ENCODE measurements around the gene PIAS2.
"Not testable (repeated sequence)": the region's sequence is repeated elsewhere in the genome, so short reads cannot be mapped to it uniquely, and the experiment has no call there.

Gene PIAS2

DNA sequence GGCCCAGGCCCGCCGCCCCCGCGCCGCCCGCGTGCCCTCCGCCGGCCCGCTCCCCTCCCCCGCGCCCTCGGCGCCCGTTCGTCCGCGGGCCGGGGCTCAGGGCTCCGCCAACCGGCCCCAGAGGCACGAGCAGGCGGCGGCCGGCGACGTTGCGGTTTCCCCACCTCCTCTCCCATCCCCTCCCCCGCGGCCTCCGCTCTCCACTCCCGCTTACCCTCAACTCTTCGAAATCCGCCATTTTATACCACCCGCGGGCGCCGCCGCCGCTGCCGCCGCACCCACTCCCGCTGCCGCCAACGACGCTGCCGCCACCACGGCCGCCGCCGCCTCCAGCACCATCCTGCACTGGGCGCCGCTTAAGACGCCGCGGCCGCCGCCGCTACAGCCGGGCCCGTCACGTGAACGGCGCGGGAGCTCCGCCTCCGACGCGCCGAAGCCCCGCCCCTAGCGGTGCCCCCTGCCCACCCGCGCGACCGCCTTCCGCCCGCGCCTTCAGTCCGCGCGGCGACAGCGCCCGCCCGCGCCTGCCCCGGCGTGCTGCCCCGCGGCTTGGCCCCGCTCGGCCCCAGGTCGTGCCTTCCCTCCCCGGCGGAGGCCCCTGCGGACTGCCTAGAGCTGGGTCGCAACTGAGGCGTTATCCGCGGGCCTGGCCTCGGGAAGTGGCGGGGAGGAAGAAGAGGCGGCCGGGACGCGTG, at the start of gene PIAS2, which contains the start of gene KATNAL2:
PIAS2 (minus strand) TSS at position 400 of the 695 bp plus-strand sequence; CDS start at position 238, 162 bp downstream.
KATNAL2 (plus strand) TSS at position 495 of the 695 bp plus-strand sequence. CDS start 29,271 bp downstream, outside the sequence.
- peak; percentile 80 for DNase-seq

GRCh38 chr18:46966266-46966665, 49.0 kb upstream of the PIAS2 start:
- DNase-seq: not testable (repeated sequence)

DNA sequence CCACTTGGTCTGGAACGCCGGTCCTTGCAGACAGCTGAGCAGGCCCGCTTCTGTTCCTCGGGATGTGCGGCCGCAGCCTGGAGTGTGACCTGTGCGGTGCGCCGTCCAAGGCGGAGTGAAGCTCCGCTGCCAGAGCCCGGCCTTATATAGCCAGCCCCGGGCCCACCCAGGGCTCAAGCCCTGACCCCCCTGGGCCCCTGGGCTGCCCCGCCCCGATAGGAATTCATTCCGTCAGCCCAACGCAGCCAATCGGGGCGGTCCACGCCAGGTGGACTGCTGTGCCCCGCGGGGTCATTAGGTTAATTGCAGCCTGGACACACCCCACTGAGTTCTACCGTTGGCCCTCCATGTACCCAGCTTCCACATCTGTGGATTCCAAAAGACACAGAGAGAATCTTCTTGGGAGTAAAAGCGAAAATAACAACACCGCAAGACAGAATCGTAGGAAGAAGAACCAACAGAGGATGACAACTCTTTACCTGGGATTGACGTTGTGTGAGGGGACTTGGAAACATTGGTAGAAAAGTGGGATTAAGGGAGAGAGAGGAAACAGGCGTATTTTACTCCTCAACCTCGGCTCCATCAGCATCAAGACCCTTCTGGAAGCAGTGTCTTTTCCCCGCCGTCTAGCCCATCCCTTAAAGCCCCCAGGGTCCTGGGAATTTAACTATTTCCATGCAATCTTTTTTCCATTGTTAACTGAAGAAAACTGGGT, 47.4 kb upstream of the PIAS2 start:
- DNase-seq: not testable (repeated sequence)

GRCh38 chr18:46963656-46964578, 46.6 kb upstream of the PIAS2 start:
- DNase-seq: not testable (repeated sequence)

DNA sequence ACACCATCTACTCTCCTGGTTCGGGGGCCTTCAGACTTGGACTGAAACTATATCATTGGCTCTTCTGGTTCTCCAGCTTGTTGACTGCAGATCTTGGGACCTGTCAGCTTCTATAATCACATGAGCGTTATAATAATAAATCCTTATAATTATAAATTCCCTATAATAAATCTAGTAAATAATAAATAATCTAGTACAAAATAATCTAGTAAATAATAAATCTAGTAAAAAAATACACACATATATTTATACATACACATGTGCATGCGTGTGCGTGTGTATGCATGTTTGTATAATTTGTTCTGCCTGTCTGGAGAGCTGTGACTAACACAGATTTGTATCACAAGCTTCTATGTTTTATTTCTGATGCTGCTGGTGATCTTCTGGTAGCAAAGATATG, 40.9 kb upstream of the PIAS2 start:
- no peak for DNase-seq

DNA sequence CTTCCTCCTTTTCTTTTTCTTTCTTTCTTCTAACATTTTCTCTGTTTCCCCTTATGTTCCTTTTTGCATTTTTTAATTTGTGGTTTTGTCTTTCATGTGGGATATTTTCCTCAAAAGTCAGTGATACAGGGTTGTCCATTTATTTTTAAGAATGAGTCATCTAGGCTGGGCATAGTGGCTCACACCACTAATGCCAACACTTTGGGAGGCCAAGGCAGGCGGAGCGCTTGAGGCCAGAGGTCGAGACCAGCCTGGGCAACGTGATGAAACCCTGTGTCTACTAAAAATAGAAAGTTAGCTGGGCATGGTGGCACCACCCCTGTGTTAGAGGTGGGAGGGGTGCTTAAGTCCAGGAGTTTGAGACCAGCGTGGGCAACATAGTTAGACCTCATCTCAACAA, 35.9 kb upstream of the PIAS2 start:
- DNase-seq: no peak

- no peak for DNase-seq
Observed at GRCh38 chr18:46950064-46950656, 32.9 kb upstream of the PIAS2 start.

DNA sequence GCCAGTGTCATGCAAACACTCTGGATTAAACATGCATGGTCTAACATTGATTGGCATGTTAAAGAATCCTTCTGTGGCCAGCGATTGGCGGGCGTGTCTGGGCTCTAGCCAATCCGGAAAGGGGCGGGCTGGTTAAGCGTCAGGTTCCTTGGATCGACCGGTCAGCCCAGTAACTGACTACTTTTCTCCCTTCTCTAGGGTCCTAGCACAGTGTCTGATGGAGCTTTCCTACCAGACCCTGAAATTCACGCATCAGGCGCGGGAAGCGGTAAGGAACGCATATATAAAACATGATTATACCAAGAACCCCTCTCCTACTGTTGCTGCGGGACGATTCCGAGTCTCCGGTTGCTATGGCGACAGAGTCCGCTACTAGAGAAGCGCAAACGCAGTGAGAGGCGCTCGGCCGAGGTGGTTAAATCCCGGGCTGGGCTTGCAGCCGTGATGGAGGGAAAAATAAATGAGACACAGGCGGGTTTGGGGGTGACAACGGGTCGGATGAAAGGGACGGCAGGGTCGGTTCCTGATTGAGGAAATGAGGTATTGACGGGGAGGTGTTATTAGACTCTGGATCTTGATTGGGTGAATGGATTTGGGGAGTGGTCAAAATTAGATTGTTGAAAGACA, 29.5 kb upstream of the PIAS2 start:
- DNase-seq: no peak

DNA sequence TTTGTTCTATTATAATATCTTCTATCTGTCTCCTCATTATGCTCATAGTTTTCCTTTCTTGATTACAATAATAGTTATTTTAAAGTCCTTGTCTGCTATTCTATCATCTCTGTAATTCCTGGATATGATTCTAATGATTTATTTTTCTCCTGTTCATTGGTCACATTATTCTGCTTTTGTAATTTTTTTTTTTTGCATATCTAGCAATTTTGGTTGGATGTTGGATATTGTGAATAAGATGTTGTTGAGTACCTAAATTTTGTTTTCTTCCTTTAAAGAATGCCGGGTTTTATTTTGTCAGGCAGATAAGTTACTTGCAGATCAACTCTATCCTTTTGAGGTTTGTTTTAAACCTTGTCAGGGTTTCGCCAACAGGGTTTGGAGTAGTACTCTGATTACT, 25.3 kb upstream of the PIAS2 start:
- no peak for DNase-seq

GRCh38 chr18:46939998-46940571, 22.8 kb upstream of the PIAS2 start:
- DNase-seq: no peak

- no peak for DNase-seq
Observed at GRCh38 chr18:46939337-46939963, 22.1 kb upstream of the PIAS2 start.

- no peak for DNase-seq
Observed at GRCh38 chr18:46920653-46921052, 3.3 kb upstream of the PIAS2 start.

GRCh38 chr18:46920067-46920466, 2.8 kb upstream of the PIAS2 start:
- no peak for DNase-seq

- peak; percentile 8 for DNase-seq
Observed at GRCh38 chr18:46917803-46918600, 695 bp upstream of the PIAS2 start.

DNA sequence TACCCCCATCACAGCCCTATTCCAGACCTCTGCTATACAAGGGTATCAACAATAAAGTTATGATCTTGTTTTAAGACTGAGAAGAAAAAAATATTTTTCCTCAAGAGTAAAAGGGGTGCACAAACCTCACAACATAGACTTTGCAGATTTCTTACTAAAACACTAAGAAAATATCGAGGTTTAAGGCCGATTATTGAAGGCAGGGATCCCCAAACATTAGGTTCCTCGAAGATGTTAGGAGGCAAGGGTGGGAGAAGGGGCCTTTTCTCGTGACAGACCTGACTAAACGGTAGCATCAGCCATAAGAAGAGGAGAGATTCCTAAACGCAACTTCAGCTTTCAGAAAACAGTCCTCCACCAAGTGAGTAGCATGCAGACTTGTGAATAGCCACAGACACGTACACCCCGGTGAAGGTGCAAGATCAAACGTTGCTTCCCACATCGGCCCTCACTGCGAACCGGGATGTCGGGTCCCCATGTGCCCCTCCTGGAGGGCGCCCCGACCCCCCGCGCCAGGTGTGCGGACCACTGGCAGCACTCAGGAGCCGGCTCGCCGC, 678 bp downstream of the PIAS2 start:
- DNase-seq: no peak

DNA sequence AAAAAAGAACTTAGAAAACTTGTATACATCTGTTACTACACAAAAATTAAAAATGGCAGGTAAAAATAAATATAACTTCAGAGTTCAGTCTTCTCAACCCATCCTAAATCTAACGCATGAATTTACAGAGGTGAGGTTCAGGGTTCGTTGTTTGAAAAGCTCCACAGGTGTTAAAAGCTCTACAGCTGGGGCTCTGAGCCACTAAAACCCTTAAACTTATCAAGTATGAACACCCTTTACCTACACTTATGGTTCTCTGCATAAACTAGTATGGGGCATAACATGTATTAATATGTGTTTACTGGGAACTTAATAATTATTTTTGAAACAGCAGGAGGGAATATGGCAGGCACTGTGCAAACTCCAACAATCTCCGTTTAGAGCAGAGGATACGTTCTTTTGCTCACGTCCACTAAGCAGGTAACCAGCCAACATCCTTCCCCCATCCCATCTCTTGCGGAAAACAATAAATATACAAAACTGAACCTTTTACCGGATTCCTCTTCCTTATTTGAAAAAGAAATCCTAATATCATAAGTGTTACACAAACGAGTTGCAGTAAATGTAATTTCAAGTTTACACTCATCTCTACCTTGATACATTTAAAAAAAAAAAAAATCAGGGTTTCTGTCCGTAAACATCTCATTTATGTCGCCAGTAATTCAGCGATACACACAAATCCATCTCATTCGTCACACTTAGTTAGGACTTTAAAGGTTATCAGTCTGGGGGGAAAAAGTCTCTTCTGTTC, 1.3 kb downstream of the PIAS2 start:
- DNase-seq: no peak

- DNase-seq: no peak
Observed at GRCh38 chr18:46910856-46911255, 6.5 kb downstream of the PIAS2 start.

DNA sequence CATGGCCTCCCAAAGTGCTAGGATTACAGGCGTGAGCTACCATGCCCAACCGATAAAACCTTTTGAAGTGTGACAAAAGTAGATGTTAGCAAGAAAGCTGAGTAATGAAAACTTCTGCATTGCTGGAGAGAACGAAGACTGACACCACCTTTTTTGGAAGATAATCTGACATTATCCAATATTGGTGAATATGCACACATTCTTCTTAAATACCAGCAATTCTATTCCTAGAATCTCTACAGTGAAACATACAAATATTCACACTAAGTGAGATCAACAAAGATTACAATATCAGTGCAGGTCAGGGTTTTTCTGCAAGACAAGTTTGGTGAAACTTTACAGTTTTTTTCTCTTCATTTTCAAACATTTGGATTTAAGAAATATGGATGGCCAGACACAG, 7.8 kb downstream of the PIAS2 start:
- no peak for DNase-seq

- DNase-seq: no peak
Observed at GRCh38 chr18:46903406-46903805, 13.9 kb downstream of the PIAS2 start.

All from NCI-H2171 (cell line).